KBM-7 (cell line): ENCODE results near the gene ARHGAP28.

Source experiments
- DNase-seq: peaks from one replicate; pipeline ENCODE4 v3.0.0-alpha.2; 2015
- in situ Hi-C: fragments of 300-500 bp; cut with MboI; formaldehyde crosslinking; loops from 2 replicates; pipeline ENCODE4 v1.14.3; 2020; ENCODE audit warnings: low sequenced_read_pairs, low pct_unique_long_range_greater_than_20kb, mixed read lengths

Gene ARHGAP28

GRCh38 chr18:6729247-6730091 lies at the start of gene ARHGAP28:
ARHGAP28 (plus strand) TSS chr18:6729716; CDS start chr18:6729822, 106 bp downstream.
- peak; percentile 67 for DNase-seq
- in situ Hi-C loops: no loop called here

- in situ Hi-C loops: no loop called here
- DNase-seq: no peak
These were observed 48.1 kb upstream of the ARHGAP28 start for GRCh38 chr18:6681331-6681875.

GRCh38 chr18:6682437-6683111 lies 46.9 kb upstream of the ARHGAP28 start:
- in situ Hi-C loops: no loop called here

GRCh38 chr18:6683112-6683876 lies 46.2 kb upstream of the ARHGAP28 start:
- in situ Hi-C loops: no loop called here
- no peak for DNase-seq

More at GRCh38 chr18:6682437-6683111, 46.9 kb upstream of the ARHGAP28 start:
- no peak for DNase-seq

GRCh38 chr18:6687676-6688075 lies 41.8 kb upstream of the ARHGAP28 start:
- DNase-seq: no peak
- in situ Hi-C loops: no loop called here

GRCh38 chr18:6708890-6709289 lies 20.6 kb upstream of the ARHGAP28 start:
- no peak for DNase-seq
- in situ Hi-C loops: no loop called here

GRCh38 chr18:6711467-6711866 lies 18.0 kb upstream of the ARHGAP28 start:
- DNase-seq: no peak
- in situ Hi-C loops: no loop called here

- DNase-seq: no peak
These were observed 17.1 kb upstream of the ARHGAP28 start for GRCh38 chr18:6712401-6712800.

GRCh38 chr18:6714010-6714409 lies 15.5 kb upstream of the ARHGAP28 start:
- no peak for DNase-seq

More at GRCh38 chr18:6712401-6712800, 17.1 kb upstream of the ARHGAP28 start:
- in situ Hi-C loops: no loop called here

GRCh38 chr18:6718267-6718666 lies 11.2 kb upstream of the ARHGAP28 start:
- in situ Hi-C loops: no loop called here

More at GRCh38 chr18:6714010-6714409, 15.5 kb upstream of the ARHGAP28 start:
- in situ Hi-C loops: no loop called here

GRCh38 chr18:6719098-6719846 lies 10.2 kb upstream of the ARHGAP28 start:
- in situ Hi-C loops: no loop called here
- DNase-seq: no peak

More at GRCh38 chr18:6718267-6718666, 11.2 kb upstream of the ARHGAP28 start:
- DNase-seq: no peak

- in situ Hi-C loops: no loop called here
- DNase-seq: no peak
These were observed 9.4 kb upstream of the ARHGAP28 start for GRCh38 chr18:6719910-6720683.

- in situ Hi-C loops: no loop called here
- DNase-seq: no peak
These were observed 7.8 kb upstream of the ARHGAP28 start for GRCh38 chr18:6721755-6722154.

- DNase-seq: no peak
- in situ Hi-C loops: no loop called here
These were observed 6.8 kb upstream of the ARHGAP28 start for GRCh38 chr18:6722690-6723089.

GRCh38 chr18:6724331-6724730 lies 5.2 kb upstream of the ARHGAP28 start:
- no peak for DNase-seq
- in situ Hi-C loops: no loop called here

- no peak for DNase-seq
- in situ Hi-C loops: no loop called here
These were observed 1.2 kb upstream of the ARHGAP28 start for GRCh38 chr18:6728331-6728730.

- no peak for DNase-seq
- in situ Hi-C loops: no loop called here
These were observed 688 bp upstream of the ARHGAP28 start for GRCh38 chr18:6728809-6729246.
